ENCODE results near the gene TCAF1. TPM values are rescaled to one million over a fixed set of nuclear protein-coding genes. Genes with fewer than 3 reads are reported as not detected.
"Not testable (repeated sequence)": the region's sequence is repeated elsewhere in the genome, so short reads cannot be mapped to it uniquely, and the experiment has no call there.

The TCAF1 gene
- total RNA-seq, 1 experiment from 2014 or later = 26.7 TPM

DNA sequence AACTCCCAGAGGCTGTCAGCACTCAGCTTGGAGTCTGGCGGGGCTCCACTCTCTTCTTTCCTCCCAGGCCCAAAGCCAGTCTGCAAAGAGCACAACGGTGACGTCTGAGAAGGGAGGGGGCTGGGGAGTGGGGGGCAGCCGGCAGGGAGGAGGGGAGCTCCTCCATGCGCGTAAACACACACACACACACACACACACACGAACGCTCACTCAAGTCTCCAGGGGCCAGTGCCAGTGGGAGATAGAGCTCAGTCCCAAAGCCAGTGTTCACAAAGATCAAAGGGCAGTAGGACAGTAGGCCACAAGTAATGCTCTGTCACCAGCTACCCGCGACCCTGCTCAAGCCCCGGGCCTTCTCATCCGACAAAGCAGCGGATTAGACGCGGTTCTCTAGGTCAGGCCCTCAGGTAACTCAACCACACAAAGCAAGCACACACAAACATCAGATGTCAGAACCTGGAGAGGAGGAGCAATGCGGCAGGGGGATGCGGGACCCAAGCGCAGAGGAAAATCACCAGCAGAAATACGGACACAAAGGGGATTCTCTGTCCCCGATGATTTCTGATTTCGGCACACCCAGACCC lies 19.9 kb downstream of the TCAF1 start:
- H3K27ac Mint-ChIP-seq (ENCODE audit: unreplicated experiment) = peak overlapping the region; percentile 63
- no peaks in the 10 kb centered on the region for H3K27me3 Mint-ChIP-seq (ENCODE audit: unreplicated experiment)

GRCh38 chr7:143878884-143879283 lies 23.1 kb downstream of the TCAF1 start:
- CTCF ChIA-PET = no interaction called here
- Mint-ChIP-seq H3K4me3 (ENCODE audit: low read depth, unreplicated experiment) (no peak overlapping the region), H3K9me3 (ENCODE audit: low read depth, unreplicated experiment) (no peaks in the 10 kb centered on the region), H3K27me3 (ENCODE audit: unreplicated experiment) (no peaks in the 10 kb centered on the region), H3K36me3 (ENCODE audit: insufficient read depth, unreplicated experiment) (peaks cover 10% of the 10 kb centered on the region), H3K27ac (ENCODE audit: unreplicated experiment) (no peak overlapping the region), H3K4me1 (ENCODE audit: low read depth, unreplicated experiment) (peaks cover 10% of the 10 kb centered on the region)
- intact Hi-C loops (cut with micrococcal nuclease; ENCODE audit: unreplicated experiment) = no loop called here
- no peak for TF ChIP-seq CTCF (IDR thresholded peaks at IDR 0.05; ENCODE audit: unreplicated experiment)
- DNase-seq = no peak
- BruUV-seq (replicated peaks) = no TSS peak

More for the DNA sequence above, 19.9 kb downstream of the TCAF1 start:
- intact Hi-C loops (cut with micrococcal nuclease; ENCODE audit: unreplicated experiment) = no loop called here
- TF ChIP-seq CTCF (IDR thresholded peaks at IDR 0.05; ENCODE audit: unreplicated experiment) = no peak
- peaks cover 10% of the 10 kb centered on the region for H3K4me1 Mint-ChIP-seq (ENCODE audit: low read depth, unreplicated experiment)
- peaks cover 16% of the 10 kb centered on the region for H3K36me3 Mint-ChIP-seq (ENCODE audit: insufficient read depth, unreplicated experiment)
- DNase-seq = no peak
- BruUV-seq (replicated peaks) = no TSS peak
- H3K4me3 Mint-ChIP-seq (ENCODE audit: low read depth, unreplicated experiment) = peak overlapping the region; percentile 82
- H3K9me3 Mint-ChIP-seq (ENCODE audit: low read depth, unreplicated experiment) = no peaks in the 10 kb centered on the region
- CTCF ChIA-PET = interaction anchor here (0.5 to 1.5 kb wide), 3 partner anchors 11 to 1099 kb away, joined by 3 to 5 read pairs (median 4); partner anchors contain the start of gene TCAF1

DNA sequence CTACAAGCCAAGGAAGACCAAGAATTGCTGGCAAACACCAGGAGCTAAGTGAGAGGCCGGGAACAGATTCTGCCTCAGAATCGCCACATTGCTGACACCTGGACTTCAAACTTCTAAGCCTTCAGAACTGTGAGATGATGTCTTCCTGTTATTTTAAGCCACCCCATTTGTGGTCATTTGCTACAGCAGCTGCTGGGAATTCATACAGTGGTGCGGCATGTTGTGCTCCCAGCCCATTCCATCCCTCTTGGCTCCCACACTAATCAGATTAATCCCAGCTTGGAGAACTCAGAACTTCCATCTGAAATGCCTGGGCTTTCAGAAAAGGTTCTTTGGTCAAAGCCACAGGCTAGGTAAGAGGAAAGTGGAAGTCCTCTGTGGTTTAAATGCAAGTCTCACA lies 24.9 kb downstream of the TCAF1 start:
- Mint-ChIP-seq H3K27me3 (ENCODE audit: unreplicated experiment) (no peaks in the 10 kb centered on the region), H3K36me3 (ENCODE audit: insufficient read depth, unreplicated experiment) (peaks cover under 1% of the 10 kb centered on the region), H3K4me3 (ENCODE audit: low read depth, unreplicated experiment) (no peak overlapping the region), H3K27ac (ENCODE audit: unreplicated experiment) (no peak overlapping the region), H3K4me1 (ENCODE audit: low read depth, unreplicated experiment) (peaks cover 5% of the 10 kb centered on the region), H3K9me3 (ENCODE audit: low read depth, unreplicated experiment) (no peaks in the 10 kb centered on the region)
- CTCF ChIA-PET = no interaction called here
- no peak for TF ChIP-seq CTCF (IDR thresholded peaks at IDR 0.05; ENCODE audit: unreplicated experiment)
- no TSS peak for BruUV-seq (replicated peaks)
- intact Hi-C loops (cut with micrococcal nuclease; ENCODE audit: unreplicated experiment) = no loop called here
- no peak for DNase-seq

- no peak for DNase-seq
- CTCF ChIA-PET = no interaction called here
- TF ChIP-seq CTCF (IDR thresholded peaks at IDR 0.05; ENCODE audit: unreplicated experiment) = no peak
- H3K9me3 Mint-ChIP-seq (ENCODE audit: low read depth, unreplicated experiment) = no peaks in the 10 kb centered on the region
- no peaks in the 10 kb centered on the region for H3K36me3 Mint-ChIP-seq (ENCODE audit: insufficient read depth, unreplicated experiment)
- no peaks in the 10 kb centered on the region for H3K4me1 Mint-ChIP-seq (ENCODE audit: low read depth, unreplicated experiment)
- no TSS peak for BruUV-seq (replicated peaks)
- H3K27me3 Mint-ChIP-seq (ENCODE audit: unreplicated experiment) = no peaks in the 10 kb centered on the region
- intact Hi-C loops (cut with micrococcal nuclease; ENCODE audit: unreplicated experiment) = no loop called here
- no peak overlapping the region for H3K27ac Mint-ChIP-seq (ENCODE audit: unreplicated experiment)
- H3K4me3 Mint-ChIP-seq (ENCODE audit: low read depth, unreplicated experiment) = no peak overlapping the region
Observed at GRCh38 chr7:143876218-143876617, 25.8 kb downstream of the TCAF1 start.

- H3K9me3 Mint-ChIP-seq (ENCODE audit: low read depth, unreplicated experiment); H3K27me3 Mint-ChIP-seq (ENCODE audit: unreplicated experiment); BruUV-seq (replicated peaks); H3K36me3 Mint-ChIP-seq (ENCODE audit: insufficient read depth, unreplicated experiment); H3K4me1 Mint-ChIP-seq (ENCODE audit: low read depth, unreplicated experiment); H3K4me3 Mint-ChIP-seq (ENCODE audit: low read depth, unreplicated experiment); CTCF ChIA-PET; H3K27ac Mint-ChIP-seq (ENCODE audit: unreplicated experiment); DNase-seq; intact Hi-C loops (cut with micrococcal nuclease; ENCODE audit: unreplicated experiment): not testable (repeated sequence)
Observed at GRCh38 chr7:143873242-143873641, 28.7 kb downstream of the TCAF1 start.

GRCh38 chr7:143871534-143871933 lies 30.4 kb downstream of the TCAF1 start:
- intact Hi-C loops (cut with micrococcal nuclease; ENCODE audit: unreplicated experiment); H3K9me3 Mint-ChIP-seq (ENCODE audit: low read depth, unreplicated experiment); H3K27me3 Mint-ChIP-seq (ENCODE audit: unreplicated experiment); BruUV-seq (replicated peaks); H3K27ac Mint-ChIP-seq (ENCODE audit: unreplicated experiment); DNase-seq; CTCF ChIA-PET; H3K36me3 Mint-ChIP-seq (ENCODE audit: insufficient read depth, unreplicated experiment); H3K4me1 Mint-ChIP-seq (ENCODE audit: low read depth, unreplicated experiment); H3K4me3 Mint-ChIP-seq (ENCODE audit: low read depth, unreplicated experiment): not testable (repeated sequence)

- BruUV-seq (replicated peaks) = not testable (repeated sequence)
Observed at GRCh38 chr7:143857994-143858393, 44.0 kb downstream of the TCAF1 start.

More at GRCh38 chr7:143857994-143858393, 44.0 kb downstream of the TCAF1 start:
- H3K36me3 Mint-ChIP-seq (ENCODE audit: insufficient read depth, unreplicated experiment); H3K27ac Mint-ChIP-seq (ENCODE audit: unreplicated experiment); intact Hi-C loops (cut with micrococcal nuclease; ENCODE audit: unreplicated experiment); DNase-seq; H3K9me3 Mint-ChIP-seq (ENCODE audit: low read depth, unreplicated experiment); H3K27me3 Mint-ChIP-seq (ENCODE audit: unreplicated experiment); CTCF ChIA-PET; H3K4me1 Mint-ChIP-seq (ENCODE audit: low read depth, unreplicated experiment); H3K4me3 Mint-ChIP-seq (ENCODE audit: low read depth, unreplicated experiment): not testable (repeated sequence)

Data from Calu3 (cell line).